ENCODE results near the gene SNX10. TPM values are rescaled to one million over a fixed set of nuclear protein-coding genes. Genes with fewer than 3 reads are reported as not detected.

Gene SNX10
- total RNA-seq, 1 experiment from 2014 or later: 7.9 TPM

- TF ChIP-seq EZH2 (IDR thresholded peaks at IDR 0.05; ENCODE audit: low read length, unreplicated experiment) (no peak), EZH2phosphoT487 (IDR thresholded peaks at IDR 0.05; ENCODE audit: borderline replicate concordance, low read length) (no peak), CTCF (conservative IDR thresholded peaks at IDR 0.05; ENCODE audit: low read depth, low read length) (no peak)
- H3K9me3 ChIP-seq (ENCODE audit: low read length): no peaks in the 10 kb centered on the region
- H3K79me2 ChIP-seq (ENCODE audit: low read length): no peaks in the 10 kb centered on the region
- POLR2A ChIA-PET (ENCODE audit: unreplicated experiment): interaction anchor here (0.6 kb wide), 1 partner anchor 36 kb away, joined by 4 read pairs; no protein-coding TSS in a partner anchor
- intact Hi-C loops (cut with micrococcal nuclease): no loop called here
- no TSS peak for BruUV-seq (replicated peaks)
- peaks cover 6% of the 10 kb centered on the region for H3K4me1 ChIP-seq (ENCODE audit: insufficient read depth, low read length)
- no peak for ATAC-seq
- no peaks in the 10 kb centered on the region for H3F3A ChIP-seq (ENCODE audit: low read length, unreplicated experiment)
- no peaks in the 10 kb centered on the region for H3K9me2 ChIP-seq (replicated peaks; ENCODE audit: low read length)
- no peak for DNase-seq
- H3K4me3 ChIP-seq (ENCODE audit: low read length): no peak overlapping the region
- H3K36me3 ChIP-seq (ENCODE audit: low read depth, low read length): no peaks in the 10 kb centered on the region
- CTCF ChIA-PET: no interaction called here
- H3K27ac ChIP-seq (ENCODE audit: low read length): no peak overlapping the region
- no peaks in the 10 kb centered on the region for H4K20me1 ChIP-seq (ENCODE audit: low read length)
- no peak overlapping the region for H2AFZ ChIP-seq (ENCODE audit: low read length)
- no peak overlapping the region for H3K9ac ChIP-seq (ENCODE audit: low read length)
- no peak overlapping the region for H3K4me2 ChIP-seq (ENCODE audit: low read length)
- H3K27me3 ChIP-seq (ENCODE audit: low read length): no peaks in the 10 kb centered on the region
Measured at GRCh38 chr7:26404189-26404996, 112.7 kb downstream of the SNX10 start.

- no peaks in the 10 kb centered on the region for H3K79me2 ChIP-seq (ENCODE audit: low read length)
- no peaks in the 10 kb centered on the region for H3K36me3 ChIP-seq (ENCODE audit: low read depth, low read length)
- no peak for TF ChIP-seq CTCF (conservative IDR thresholded peaks at IDR 0.05; ENCODE audit: low read depth, low read length)
- TF ChIP-seq EZH2phosphoT487 (IDR thresholded peaks at IDR 0.05; ENCODE audit: borderline replicate concordance, low read length): no peak
- TF ChIP-seq EZH2 (IDR thresholded peaks at IDR 0.05; ENCODE audit: low read length, unreplicated experiment): no peak
- no peak overlapping the region for H3K4me3 ChIP-seq (ENCODE audit: low read length)
- ChIA-PET CTCF (no interaction called here), POLR2A (ENCODE audit: unreplicated experiment) (no interaction called here)
- no peaks in the 10 kb centered on the region for H3F3A ChIP-seq (ENCODE audit: low read length, unreplicated experiment)
- no peaks in the 10 kb centered on the region for H3K9me3 ChIP-seq (ENCODE audit: low read length)
- DNase-seq (no peak), ATAC-seq (no peak)
- H3K4me2 ChIP-seq (ENCODE audit: low read length): no peak overlapping the region
- no peaks in the 10 kb centered on the region for H3K9me2 ChIP-seq (replicated peaks; ENCODE audit: low read length)
- intact Hi-C loops (cut with micrococcal nuclease): no loop called here
- no peak overlapping the region for H3K27ac ChIP-seq (ENCODE audit: low read length)
- H3K4me1 ChIP-seq (ENCODE audit: insufficient read depth, low read length): no peaks in the 10 kb centered on the region
- no peaks in the 10 kb centered on the region for H4K20me1 ChIP-seq (ENCODE audit: low read length)
- no peaks in the 10 kb centered on the region for H3K27me3 ChIP-seq (ENCODE audit: low read length)
- no TSS peak for BruUV-seq (replicated peaks)
- no peak overlapping the region for H3K9ac ChIP-seq (ENCODE audit: low read length)
- no peak overlapping the region for H2AFZ ChIP-seq (ENCODE audit: low read length)
Measured at GRCh38 chr7:26406433-26406832, 114.8 kb downstream of the SNX10 start.

Data from PC-3 (cell line).